GM13976 (cell line): Measurements from ENCODE around the gene MGP.

Source experiments
- DNase-seq: peaks from one replicate; pipeline ENCODE4 v3.0.0; 2012; ENCODE audit warnings: low spot score
- in situ Hi-C: fragments of 300-500 bp; cut with MboI; formaldehyde crosslinking; loops from one replicate; pipeline ENCODE4 v1.12.0; 2022; ENCODE audit warnings: low sequenced_read_pairs, mixed read lengths, inconsistent platforms; ENCODE audit not compliant: unreplicated experiment
- TF ChIP-seq, protein P1 (sequence below): IDR thresholded peaks from 2 replicates; pipeline ENCODE4 v1.5.1; 2012; ENCODE audit warnings: borderline replicate concordance, mild to moderate bottlenecking; ENCODE audit not compliant: insufficient read depth; ENCODE audit errors: extremely low read depth, missing control alignments, control extremely low read depth

MGP gene

GRCh38 chr12:14873440-14874185, 12.0 kb downstream of the MGP start:
- TF ChIP-seq, protein P1, sequence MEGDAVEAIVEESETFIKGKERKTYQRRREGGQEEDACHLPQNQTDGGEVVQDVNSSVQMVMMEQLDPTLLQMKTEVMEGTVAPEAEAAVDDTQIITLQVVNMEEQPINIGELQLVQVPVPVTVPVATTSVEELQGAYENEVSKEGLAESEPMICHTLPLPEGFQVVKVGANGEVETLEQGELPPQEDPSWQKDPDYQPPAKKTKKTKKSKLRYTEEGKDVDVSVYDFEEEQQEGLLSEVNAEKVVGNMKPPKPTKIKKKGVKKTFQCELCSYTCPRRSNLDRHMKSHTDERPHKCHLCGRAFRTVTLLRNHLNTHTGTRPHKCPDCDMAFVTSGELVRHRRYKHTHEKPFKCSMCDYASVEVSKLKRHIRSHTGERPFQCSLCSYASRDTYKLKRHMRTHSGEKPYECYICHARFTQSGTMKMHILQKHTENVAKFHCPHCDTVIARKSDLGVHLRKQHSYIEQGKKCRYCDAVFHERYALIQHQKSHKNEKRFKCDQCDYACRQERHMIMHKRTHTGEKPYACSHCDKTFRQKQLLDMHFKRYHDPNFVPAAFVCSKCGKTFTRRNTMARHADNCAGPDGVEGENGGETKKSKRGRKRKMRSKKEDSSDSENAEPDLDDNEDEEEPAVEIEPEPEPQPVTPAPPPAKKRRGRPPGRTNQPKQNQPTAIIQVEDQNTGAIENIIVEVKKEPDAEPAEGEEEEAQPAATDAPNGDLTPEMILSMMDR, result no peak
- in situ Hi-C loops, result no loop called here
- DNase-seq, result no peak

DNA sequence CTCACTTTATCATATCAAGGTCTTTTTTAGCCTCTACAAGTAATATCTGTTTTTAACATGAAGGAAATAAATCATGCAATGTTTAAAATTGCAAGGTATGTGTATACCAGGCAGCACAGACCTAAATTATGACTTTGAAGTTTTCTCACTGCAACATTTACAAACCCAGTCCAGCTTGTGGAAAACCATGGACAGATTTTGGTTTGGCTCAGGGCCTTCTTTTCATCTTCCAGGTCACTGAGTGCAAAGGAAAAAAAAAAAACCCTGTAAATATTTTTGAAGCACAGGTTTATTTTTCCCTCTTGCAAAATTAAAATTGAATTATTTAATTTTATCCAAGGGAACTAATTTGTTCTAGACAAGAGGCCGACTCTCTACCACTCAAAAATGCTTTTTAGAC, 13.8 kb downstream of the MGP start:
- DNase-seq, result no peak
- TF ChIP-seq, protein P1, result no peak
- in situ Hi-C loops, result no loop called here

DNA sequence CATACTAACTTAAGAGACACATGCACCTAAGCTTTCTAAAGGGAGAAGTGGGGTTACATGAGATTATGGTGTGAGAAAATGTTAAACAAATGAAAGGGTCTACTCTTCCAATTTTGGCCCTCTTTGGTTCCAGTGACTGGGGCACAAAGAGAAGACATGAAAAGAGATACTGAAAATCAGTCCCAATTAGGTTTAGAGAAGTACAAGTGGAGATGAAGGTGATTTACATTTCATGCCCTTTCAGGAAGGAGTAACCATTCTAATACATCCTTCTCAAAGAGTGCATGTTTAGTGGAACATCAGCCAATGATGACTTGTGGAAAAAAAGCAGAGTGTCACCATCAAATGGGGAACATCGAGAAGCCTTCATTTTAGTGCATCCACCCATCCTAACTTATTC, 14.4 kb downstream of the MGP start:
- TF ChIP-seq, protein P1, result no peak
- in situ Hi-C loops, result no loop called here
- no peak for DNase-seq

GRCh38 chr12:14868916-14869506, 16.6 kb downstream of the MGP start:
- DNase-seq, result no peak
- TF ChIP-seq, protein P1, result no peak
- in situ Hi-C loops, result no loop called here

GRCh38 chr12:14860490-14860889, 25.2 kb downstream of the MGP start:
- TF ChIP-seq, protein P1, result no peak
- in situ Hi-C loops, result no loop called here
- DNase-seq, result no peak

DNA sequence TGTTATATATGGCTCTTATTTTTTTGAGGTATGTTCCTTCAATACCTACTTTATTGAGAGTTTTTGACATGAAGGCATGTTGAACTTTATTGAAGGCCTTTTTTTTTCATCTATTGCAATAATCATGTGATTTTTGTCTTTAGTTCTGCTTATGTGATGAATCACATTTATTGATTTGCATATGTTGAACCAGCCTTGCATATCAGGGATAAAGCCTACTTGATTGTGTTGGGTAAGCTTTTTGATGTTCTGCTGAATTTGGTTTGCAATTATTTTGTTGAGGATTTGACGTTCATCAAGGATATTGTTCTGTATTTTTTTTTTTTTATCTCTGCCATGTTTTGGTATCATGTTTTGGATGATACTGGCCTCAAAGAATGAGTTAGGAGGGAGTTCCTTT, 27.1 kb downstream of the MGP start:
- TF ChIP-seq, protein P1, result no peak
- in situ Hi-C loops, result no loop called here
- DNase-seq, result no peak

DNA sequence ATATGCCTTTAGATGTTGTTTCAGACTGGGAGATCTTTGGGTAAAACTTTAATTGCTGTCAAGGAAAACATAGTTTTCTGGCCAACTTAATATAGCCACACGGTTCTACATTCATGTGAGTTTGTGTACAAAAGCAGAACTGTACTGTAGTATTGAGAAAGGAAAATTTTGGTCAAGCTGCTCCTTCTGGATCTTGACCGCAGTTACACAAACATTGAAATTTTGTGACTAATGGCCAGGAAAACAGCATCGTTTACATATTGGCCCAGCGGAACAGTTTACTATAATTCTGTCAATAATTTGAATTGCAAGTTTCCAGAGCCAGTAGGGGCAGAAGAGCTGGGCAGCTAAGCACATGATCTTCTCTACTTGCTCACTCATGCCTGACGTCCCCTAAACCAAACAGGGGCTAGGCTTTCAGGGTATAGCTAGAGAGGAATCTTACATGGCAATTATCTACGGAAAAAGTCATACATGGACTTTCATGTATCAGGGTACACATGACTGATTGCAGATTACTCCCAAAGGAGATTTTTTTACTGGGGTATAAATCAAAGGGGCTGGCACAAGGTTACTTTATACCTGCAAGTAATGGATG, 31.0 kb downstream of the MGP start:
- DNase-seq, result no peak
- TF ChIP-seq, protein P1, result no peak
- in situ Hi-C loops, result no loop called here
